SU-DHL-6 (cell line): ENCODE results near the gene LSM2.
A peak's percentile ranks its signal among the peaks of the same experiment; 100 is the strongest.
"Not testable (repeated sequence)": the region's sequence is repeated elsewhere in the genome, so short reads cannot be mapped to it uniquely, and the experiment has no call there.

Source experiments
- H2AFZ ChIP-seq: fragments of 200-600 bp; sonication (generic); 2 replicates; pipeline ENCODE4 v1.6.1; 2014; ENCODE audit warnings: low read depth, mild to moderate bottlenecking, moderate library complexity, mixed read lengths, antibody characterized with exemption, low read length; ENCODE audit not compliant: severe bottlenecking
- H3F3A ChIP-seq: fragments of 200-600 bp; shearing (Covaris generic); 2 replicates; pipeline ENCODE4 v1.6.0; 2016; ENCODE audit warnings: antibody characterized with exemption, mild to moderate bottlenecking; ENCODE audit not compliant: insufficient read depth
- H3K27ac ChIP-seq: fragments of 200-600 bp; sonication (generic); 2 replicates; pipeline ENCODE4 v1.5.1; 2016; ENCODE audit warnings: low read depth, mild to moderate bottlenecking, low read length, moderate library complexity, mixed read lengths
- H3K27me3 ChIP-seq: fragments of 200-600 bp; sonication (generic), shearing (Covaris generic); 2 replicates; pipeline ENCODE4 v1.6.0; 2014; ENCODE audit warnings: mild to moderate bottlenecking, low read length
- H3K36me3 ChIP-seq: fragments of 200-600 bp; sonication (generic); 2 replicates; pipeline ENCODE4 v1.6.1; 2014; ENCODE audit warnings: mild to moderate bottlenecking, low read length, mixed read lengths
- H3K4me2 ChIP-seq: fragments of 300-600, 200-600 bp; shearing (Covaris generic), sonication (generic); 2 replicates; pipeline ENCODE4 v1.6.0; 2014; ENCODE audit warnings: low read length, low read depth, mild to moderate bottlenecking; ENCODE audit not compliant: poor library complexity, severe bottlenecking
- H3K4me3 ChIP-seq: fragments of 200-600 bp; sonication (generic); 2 replicates; pipeline ENCODE4 v1.5.1; 2014; ENCODE audit warnings: antibody characterized with exemption, low read length, mild to moderate bottlenecking, mixed read lengths; ENCODE audit not compliant: insufficient read depth, poor library complexity, severe bottlenecking
- H3K79me2 ChIP-seq: fragments of 200-600 bp; sonication (generic); 2 replicates; pipeline ENCODE4 v1.6.1; 2014; ENCODE audit warnings: mild to moderate bottlenecking, low read length, moderate library complexity; ENCODE audit not compliant: insufficient read depth
- H3K9ac ChIP-seq: fragments of 200-600 bp; sonication (generic); 2 replicates; pipeline ENCODE4 v1.7.0; 2014; ENCODE audit warnings: mild to moderate bottlenecking, low read length
- H3K9me2 ChIP-seq: fragments of 200-600 bp; sonication (generic); replicated peaks from 2 replicates; pipeline ENCODE4 v1.6.1; 2014; ENCODE audit warnings: low read length; ENCODE audit not compliant: insufficient read depth
- H3K9me3 ChIP-seq: fragments of 200-600 bp; sonication (generic); 2 replicates; pipeline ENCODE4 v1.6.1; 2014; ENCODE audit warnings: low read length, mixed read lengths; ENCODE audit not compliant: insufficient read depth
- H4K20me1 ChIP-seq: fragments of 200-600 bp; sonication (generic); 2 replicates; pipeline ENCODE4 v1.6.1; 2014; ENCODE audit warnings: low read depth, mild to moderate bottlenecking, antibody characterized with exemption, low read length, moderate library complexity, mixed read lengths
- EZH2phosphoT487 ChIP-seq: fragments of 200-600 bp; sonication (generic), shearing (Covaris generic); conservative IDR thresholded peaks from 2 replicates; pipeline ENCODE4 v1.6.1; 2018; ENCODE audit warnings: mild to moderate bottlenecking, antibody characterized with exemption, low read length, moderate library complexity, mixed read lengths
- TF ChIP-seq, protein P1 (sequence below): fragments of 200-600 bp; sonication (generic); IDR thresholded peaks from one replicate; pipeline ENCODE4 v1.5.1; 2017; ENCODE audit warnings: antibody characterized with exemption, mild to moderate bottlenecking, low read length, moderate library complexity; ENCODE audit not compliant: insufficient read depth, poor library complexity, severe bottlenecking

Gene LSM2

DNA sequence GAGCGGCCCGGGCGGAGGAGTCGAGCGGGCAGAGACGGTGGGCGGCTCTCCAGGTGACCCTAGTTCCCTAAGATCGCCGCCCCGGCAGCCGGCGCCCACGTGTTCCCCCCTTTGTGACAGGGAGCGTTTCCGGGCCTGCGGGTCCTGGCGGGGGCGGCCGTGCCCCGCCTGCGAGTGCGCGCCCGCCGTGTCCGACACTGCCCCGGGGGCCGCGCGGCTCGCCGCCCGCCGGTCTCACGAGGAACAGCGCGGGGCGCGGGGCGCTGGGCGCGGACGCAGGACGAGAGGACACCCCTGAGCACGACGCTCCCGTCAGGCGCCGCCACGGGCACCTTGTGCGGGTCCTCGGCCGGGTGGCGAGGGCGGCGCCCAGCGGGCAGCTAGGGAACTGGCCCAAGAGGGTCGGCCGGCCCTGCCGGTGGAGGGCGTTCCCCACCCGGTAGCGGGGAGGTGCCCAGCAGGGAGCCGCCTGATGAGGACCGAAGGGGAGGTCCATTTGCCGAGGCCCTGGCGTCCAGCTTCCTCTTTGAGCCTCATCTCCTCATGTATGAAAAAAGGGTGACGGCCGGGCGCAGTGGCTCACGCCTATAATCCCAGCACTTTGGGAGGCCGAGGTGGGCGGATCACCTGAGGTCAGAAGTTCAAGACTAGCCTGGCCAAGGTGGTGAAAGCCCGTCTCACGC, 11.0 kb downstream of the LSM2 start, which contains the start of gene VARS1:
TSS of gene VARS1 (minus strand) at position 137 of the 683 bp plus-strand sequence. CDS start 535 bp downstream, outside the sequence.
- Histone ChIP-seq H3K27ac (peak within 1 kb of the TSS; percentile 66), H3K9me2 (no peaks in the 10 kb centered on the region), H3K9ac (peak within 1 kb of the TSS; percentile 94), H3K4me2 (peak within 1 kb of the TSS; percentile 83), H3K36me3 (peaks cover 6% of the 10 kb centered on the region), H3K79me2 (peaks cover 36% of the 10 kb centered on the region), H2AFZ (peak within 1 kb of the TSS; percentile 31), H3K27me3 (no peaks in the 10 kb centered on the region), H4K20me1 (no peaks in the 10 kb centered on the region), H3K4me3 (peak within 1 kb of the TSS; percentile 77), H3F3A (peaks cover 50% of the 10 kb centered on the region), H3K9me3 (no peaks in the 10 kb centered on the region)
- TF ChIP-seq, protein P1, sequence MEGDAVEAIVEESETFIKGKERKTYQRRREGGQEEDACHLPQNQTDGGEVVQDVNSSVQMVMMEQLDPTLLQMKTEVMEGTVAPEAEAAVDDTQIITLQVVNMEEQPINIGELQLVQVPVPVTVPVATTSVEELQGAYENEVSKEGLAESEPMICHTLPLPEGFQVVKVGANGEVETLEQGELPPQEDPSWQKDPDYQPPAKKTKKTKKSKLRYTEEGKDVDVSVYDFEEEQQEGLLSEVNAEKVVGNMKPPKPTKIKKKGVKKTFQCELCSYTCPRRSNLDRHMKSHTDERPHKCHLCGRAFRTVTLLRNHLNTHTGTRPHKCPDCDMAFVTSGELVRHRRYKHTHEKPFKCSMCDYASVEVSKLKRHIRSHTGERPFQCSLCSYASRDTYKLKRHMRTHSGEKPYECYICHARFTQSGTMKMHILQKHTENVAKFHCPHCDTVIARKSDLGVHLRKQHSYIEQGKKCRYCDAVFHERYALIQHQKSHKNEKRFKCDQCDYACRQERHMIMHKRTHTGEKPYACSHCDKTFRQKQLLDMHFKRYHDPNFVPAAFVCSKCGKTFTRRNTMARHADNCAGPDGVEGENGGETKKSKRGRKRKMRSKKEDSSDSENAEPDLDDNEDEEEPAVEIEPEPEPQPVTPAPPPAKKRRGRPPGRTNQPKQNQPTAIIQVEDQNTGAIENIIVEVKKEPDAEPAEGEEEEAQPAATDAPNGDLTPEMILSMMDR = peak; percentile 81
- no peak for TF ChIP-seq EZH2phosphoT487

DNA sequence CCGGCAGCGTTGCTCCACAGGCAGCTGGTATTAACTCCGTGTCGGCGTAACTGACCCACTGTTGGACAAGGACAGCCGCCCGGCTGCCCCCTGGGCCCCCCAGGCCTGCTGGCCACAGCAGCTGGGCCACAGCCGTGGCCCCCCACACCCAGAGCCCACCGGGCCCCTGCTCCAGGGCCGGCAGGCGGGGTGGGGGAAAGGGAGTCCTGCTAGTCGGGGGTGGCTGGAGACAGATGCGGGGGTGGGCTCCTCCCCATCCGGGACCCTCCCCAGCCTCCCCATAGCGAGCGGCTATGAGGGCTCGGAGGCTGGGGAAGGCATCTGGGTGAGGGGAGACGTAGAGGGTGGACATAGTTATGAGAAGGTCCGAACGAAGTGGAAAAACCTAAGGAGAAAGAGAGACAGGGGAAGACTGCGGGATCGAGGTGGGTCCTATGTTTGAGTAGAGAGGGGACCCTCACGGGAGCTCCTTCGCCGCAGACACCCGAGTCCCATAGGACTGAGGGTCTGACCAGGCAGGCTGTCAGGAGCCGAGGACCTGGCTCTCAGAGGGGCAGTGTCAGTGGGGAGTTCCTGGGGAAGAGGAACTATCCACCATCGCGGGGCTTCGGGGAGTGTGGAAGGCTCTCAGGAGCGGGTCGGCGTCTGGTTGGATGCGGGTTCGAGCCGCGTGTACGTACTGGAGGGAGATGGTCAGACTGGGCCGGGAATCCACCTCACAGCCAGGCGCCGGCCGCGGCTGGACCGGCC, 11.7 kb downstream of the LSM2 start:
- Histone ChIP-seq H3F3A (peaks cover 54% of the 10 kb centered on the region), H2AFZ (peak overlapping the region; percentile 8)

DNA sequence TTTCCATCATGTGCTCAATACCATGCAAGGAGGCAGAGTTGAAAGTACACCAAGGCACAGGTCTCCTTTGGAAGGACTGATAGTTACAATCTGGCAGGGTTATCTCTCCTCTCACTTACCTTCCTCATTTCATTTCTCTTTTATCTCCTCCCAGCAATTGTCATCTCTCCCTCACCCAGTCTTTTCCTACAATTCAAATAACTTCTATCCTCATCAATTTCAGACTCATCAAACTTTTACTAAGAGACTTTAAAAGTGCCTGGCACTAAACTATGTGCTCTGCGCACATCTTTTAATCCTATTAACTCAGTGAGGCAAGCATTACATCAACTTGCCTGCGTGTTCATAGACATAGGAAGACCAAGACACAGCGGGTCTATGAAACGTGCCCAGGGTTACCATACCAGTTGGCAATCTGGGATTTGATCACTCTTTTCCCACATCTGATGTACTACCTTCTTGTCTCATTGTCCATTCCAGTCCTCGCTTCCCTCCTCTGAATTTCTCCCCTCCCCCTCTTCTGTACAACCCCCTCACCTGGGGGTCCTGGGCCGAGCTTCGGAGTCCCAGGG, 12.4 kb downstream of the LSM2 start:
- peak overlapping the region; percentile 83 for H3K4me2 ChIP-seq
- peak overlapping the region; percentile 8 for H2AFZ ChIP-seq
- H3K4me3 ChIP-seq = peak overlapping the region; percentile 77
- peaks cover 52% of the 10 kb centered on the region for H3F3A ChIP-seq
- H3K9ac ChIP-seq = peak overlapping the region; percentile 94
- H4K20me1 ChIP-seq = no peaks in the 10 kb centered on the region
- H3K27me3 ChIP-seq = no peaks in the 10 kb centered on the region
- TF ChIP-seq, protein P1 = no peak
- no peak for TF ChIP-seq EZH2phosphoT487
- H3K9me3 ChIP-seq = no peaks in the 10 kb centered on the region
- no peaks in the 10 kb centered on the region for H3K9me2 ChIP-seq
- peaks cover 32% of the 10 kb centered on the region for H3K79me2 ChIP-seq
- H3K36me3 ChIP-seq = peaks cover 12% of the 10 kb centered on the region
- H3K27ac ChIP-seq = peak overlapping the region; percentile 66

More for the DNA sequence above, 11.7 kb downstream of the LSM2 start:
- Histone ChIP-seq H3K27me3 (no peaks in the 10 kb centered on the region), H3K9me2 (no peaks in the 10 kb centered on the region), H3K9me3 (no peaks in the 10 kb centered on the region), H3K36me3 (peaks cover 11% of the 10 kb centered on the region), H3K79me2 (peaks cover 36% of the 10 kb centered on the region), H3K4me2 (peak overlapping the region; percentile 83), H3K4me3 (peak overlapping the region; percentile 77), H4K20me1 (no peaks in the 10 kb centered on the region), H3K27ac (peak overlapping the region; percentile 66), H3K9ac (peak overlapping the region; percentile 94)
- no peak for TF ChIP-seq EZH2phosphoT487
- TF ChIP-seq, protein P1 = no peak

DNA sequence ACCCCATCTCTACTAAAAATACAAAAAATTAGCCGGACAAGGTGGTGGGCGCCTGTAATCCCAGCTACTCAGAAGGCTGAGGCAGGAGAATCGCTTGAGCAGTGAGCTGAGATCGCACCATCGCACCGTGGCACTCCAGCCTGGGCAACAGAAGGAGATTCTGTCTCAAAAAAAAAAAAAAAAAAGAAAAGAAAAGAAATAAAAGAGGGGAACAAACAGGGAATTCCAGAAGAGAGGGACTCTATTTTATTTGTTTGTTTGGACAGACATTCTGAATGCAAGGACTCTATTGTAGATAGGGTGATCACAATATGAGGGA, 12.9 kb downstream of the LSM2 start:
- H3K27ac ChIP-seq = peak overlapping the region; percentile 66
- not testable (repeated sequence) for H2AFZ ChIP-seq, H3K9me2 ChIP-seq, H3K9me3 ChIP-seq, H4K20me1 ChIP-seq, H3K27me3 ChIP-seq
- H3K4me2 ChIP-seq = peak overlapping the region; percentile 83
- peaks cover 57% of the 10 kb centered on the region for H3F3A ChIP-seq
- H3K36me3 ChIP-seq = peaks cover 15% of the 10 kb centered on the region
- peaks cover 32% of the 10 kb centered on the region for H3K79me2 ChIP-seq
- peak overlapping the region; percentile 77 for H3K4me3 ChIP-seq
- H3K9ac ChIP-seq = peak overlapping the region; percentile 94
